Activated effector memory CD4-positive, alpha-beta T cell treated with Interleukin-2 at 50 U/mL for 16 hours (primary cell): ENCODE measurements around the gene LYAR.
"Not testable (repeated sequence)": the region's sequence is repeated elsewhere in the genome, so short reads cannot be mapped to it uniquely, and the experiment has no call there.

Experiments used
- DNase-seq: peaks from one replicate; pipeline ENCODE4 v3.0.0-alpha.2; 2020

Gene LYAR

DNA sequence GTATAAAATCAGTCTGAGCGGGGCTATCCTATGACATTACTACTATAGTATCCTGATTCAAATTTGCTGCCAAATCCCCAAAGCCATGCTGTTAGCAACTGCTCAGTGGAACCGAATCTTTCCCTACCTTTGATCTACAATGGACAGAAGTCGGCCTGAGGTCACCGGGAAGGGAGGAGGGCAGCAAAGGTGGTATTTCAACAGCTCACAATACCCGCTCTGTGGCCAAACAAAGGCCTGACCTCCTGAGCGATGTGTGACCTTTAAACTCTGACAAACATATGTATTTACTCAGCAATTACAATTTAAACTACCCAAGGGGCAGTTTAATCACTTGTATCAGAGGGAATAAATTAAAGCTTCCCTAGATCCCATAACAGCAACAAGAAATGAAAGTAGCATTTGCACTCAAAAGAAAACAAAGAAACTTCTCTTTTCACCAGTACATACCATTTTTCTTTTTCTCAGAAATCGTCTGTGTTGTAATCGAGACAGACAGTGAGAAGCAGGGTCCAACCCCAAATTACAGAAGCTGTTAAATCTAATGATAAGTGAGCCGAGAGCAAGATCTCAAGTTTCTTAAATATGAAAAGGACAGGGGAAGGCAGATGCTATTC lies 30.4 kb downstream of the LYAR start:
- no peak for DNase-seq

GRCh38 chr4:4257705-4258104 lies 32.2 kb downstream of the LYAR start:
- DNase-seq = not testable (repeated sequence)

DNA sequence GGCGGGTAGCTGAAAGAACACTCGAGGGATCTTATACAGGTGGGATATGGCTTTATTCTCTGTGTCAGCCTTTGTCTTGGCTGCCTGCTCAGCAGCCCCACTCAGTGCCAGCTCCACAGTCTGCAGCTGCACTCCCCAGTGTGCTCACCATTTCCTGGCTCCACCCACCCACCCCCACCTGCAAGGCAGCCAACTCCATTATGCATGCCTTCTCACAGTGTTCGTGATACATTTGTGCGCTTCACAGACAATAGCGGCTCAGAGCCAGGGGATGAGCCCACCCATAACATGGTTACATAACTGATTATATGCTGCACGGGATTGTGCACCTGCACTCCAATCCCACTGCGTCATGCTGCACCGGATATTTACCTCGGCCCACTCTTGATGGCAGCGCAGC lies 33.2 kb downstream of the LYAR start:
- no peak for DNase-seq

- DNase-seq = no peak
Observed at GRCh38 chr4:4254666-4255065, 35.3 kb downstream of the LYAR start.

- DNase-seq = no peak
Observed at GRCh38 chr4:4254199-4254598, 35.8 kb downstream of the LYAR start.

DNA sequence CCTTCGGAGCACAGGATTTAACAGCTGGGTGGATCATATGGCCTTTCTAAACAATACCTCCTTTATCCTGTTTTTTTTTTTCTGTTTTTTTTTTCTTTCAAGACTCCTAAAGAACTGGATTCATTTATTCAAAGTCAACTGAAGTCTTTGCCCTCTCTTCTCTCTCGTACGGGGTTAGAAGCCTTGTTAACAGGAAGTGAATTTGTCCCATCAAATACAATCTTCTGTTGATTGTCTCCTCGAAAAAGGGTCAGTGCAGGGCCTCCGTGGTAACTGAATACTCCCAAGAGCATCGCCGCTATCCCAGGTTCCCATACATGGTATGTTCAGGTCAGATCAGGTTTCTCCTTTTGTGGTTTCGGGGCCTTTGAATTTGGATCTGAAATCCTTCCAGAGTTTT lies 40.1 kb downstream of the LYAR start:
- DNase-seq = no peak

DNA sequence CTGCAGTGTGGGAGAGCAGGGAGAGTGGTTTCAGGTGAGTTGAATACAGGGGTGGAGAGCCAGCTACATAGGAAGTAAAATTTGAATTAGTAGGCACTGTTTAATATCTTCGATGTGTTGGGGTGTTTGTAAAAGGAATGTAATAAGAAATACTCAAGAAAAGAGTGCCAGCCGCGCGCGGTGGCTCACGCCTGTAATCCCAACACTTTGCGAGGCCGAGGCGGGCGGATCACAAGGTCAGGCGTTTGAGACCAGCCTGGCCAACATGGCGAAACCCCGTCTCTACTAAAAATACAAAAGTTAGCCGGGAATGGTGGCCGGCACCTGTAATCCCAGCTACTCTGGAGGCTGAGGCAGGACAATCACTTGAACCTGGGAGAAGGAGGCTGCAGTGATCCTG lies 40.6 kb downstream of the LYAR start:
- not testable (repeated sequence) for DNase-seq

DNA sequence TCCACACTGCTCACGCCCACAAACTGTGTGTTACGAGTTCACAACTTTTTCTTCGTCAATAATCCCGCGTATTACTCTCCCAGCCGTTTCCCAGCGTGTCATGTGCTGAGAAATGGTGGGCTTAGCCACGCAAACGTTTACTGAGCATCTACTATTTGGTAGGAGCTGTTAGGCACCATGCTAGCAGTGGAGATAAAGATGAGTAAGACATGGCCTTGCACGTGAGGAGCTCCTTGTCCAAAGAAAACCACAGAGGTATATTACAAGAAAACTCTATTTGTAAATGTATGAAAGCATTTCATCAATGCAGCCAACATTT lies 41.1 kb downstream of the LYAR start:
- no peak for DNase-seq

DNA sequence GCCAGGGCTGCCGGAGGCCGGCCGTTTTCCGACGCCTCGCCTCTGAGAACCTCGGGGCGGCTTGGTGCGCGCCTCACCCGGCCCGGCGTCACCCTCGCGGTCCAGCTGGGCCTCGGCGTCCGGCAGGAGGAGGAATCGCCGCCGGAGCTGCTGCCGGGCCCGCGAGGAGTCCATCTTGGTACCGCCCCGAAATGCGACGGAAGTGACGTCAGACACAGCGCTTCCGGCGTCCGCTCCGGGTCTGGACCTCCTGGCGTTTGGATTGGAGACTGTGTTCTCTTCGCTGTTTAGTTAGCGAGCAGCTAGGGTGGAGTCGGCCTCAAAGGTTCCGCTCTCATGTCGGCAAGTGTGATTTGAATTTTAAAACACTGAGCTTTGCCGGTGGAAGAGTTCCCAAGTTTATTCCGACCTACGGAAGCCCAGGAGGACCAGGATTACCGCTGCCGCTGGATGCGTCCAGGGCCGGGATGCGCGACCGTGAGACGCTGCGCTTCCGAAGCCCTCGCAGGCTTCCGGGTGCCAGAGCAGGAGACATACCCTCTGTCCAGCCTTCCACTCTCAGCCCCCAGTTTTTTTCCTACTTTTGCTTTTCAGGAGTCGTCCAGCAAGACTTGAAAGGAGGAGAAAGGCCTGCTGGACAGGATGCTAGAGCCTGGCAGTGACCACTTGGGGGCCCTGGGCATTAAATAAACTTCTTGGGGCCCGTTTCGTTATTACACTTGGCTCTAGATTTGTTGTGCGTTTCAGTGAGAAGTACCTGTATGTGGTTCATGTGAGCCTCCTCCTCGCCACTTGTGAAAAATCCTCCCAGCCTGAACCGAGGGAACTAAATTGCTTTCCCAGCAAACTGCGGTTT lies 41.7 kb downstream of the LYAR start, which contains the start of gene TMEM128:
TMEM128 (minus strand) TSS at position 195 of the 856 bp plus-strand sequence; CDS start at position 174, 21 bp downstream.
- peak; percentile 88 for DNase-seq

DNA sequence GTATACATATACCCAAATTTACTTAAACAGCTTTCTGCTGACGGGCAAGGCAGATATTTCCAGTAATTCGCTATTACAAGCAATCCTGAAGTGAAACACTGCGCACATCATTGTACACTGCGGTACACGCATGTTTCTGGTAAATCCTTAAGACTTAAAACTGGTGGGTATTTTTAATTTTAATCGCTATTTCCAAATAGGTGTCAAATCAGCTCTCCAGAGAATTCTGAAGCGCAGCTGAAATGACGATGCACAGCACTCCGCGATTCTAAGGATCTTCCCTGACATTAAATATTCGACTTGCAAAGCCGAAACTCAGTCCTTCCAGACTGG lies 42.3 kb downstream of the LYAR start:
- no peak for DNase-seq

DNA sequence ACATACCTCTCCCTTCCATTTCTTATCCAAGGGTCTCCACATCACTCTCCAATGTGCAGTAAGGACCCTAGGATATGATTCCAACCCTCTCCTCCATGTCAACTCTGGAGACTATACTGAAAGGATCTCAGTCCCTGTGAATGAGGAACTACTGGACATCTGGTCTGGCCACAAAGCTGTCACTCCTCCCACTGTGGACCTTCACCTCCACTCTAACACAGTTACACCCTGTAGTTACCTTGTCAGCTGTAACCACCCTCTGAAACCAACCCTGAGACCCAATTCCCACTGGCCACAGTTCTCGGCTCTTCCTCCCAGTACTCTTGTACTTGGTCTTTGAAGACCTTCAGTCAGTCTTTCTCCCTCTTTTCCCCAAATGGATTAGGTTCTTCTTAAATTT lies 44.8 kb downstream of the LYAR start:
- no peak for DNase-seq

GRCh38 chr4:4239551-4239950 lies 50.4 kb downstream of the LYAR start:
- not testable (repeated sequence) for DNase-seq

- DNase-seq = no peak
Observed at GRCh38 chr4:4233610-4234009, 56.3 kb downstream of the LYAR start.

GRCh38 chr4:4228356-4228668 lies 61.6 kb downstream of the LYAR start:
- DNase-seq = no peak

GRCh38 chr4:4227510-4228355 lies 62.2 kb downstream of the LYAR start:
- no peak for DNase-seq

GRCh38 chr4:4226606-4227438 lies 63.1 kb downstream of the LYAR start, which contains the start of gene OTOP1:
Gene OTOP1 (minus strand): TSS chr4:4226929. CDS start chr4:4226864, 65 bp downstream.
- DNase-seq = no peak

- DNase-seq = no peak
Observed at GRCh38 chr4:4225915-4226605, 63.9 kb downstream of the LYAR start.
